Liver (tissue), 9 donors: Measurements from ENCODE around the gene RAPGEF1. TPM values are rescaled to one million over a fixed set of nuclear protein-coding genes. Genes with fewer than 3 reads are reported as not detected.

Experiments
- DNase-seq: peaks from one replicate; pipeline ENCODE4 v3.0.0-alpha.2; 2017; ENCODE audit warnings: low spot score
- H3K27ac ChIP-seq, 2 donors: one replicate each; pipeline ENCODE4 v1.7.0; 2013; ENCODE audit warnings: inconsistent platforms in 2 of 2, low read length in 2 of 2, control low read depth in 1 of 2, low read depth in 1 of 2, mild to moderate bottlenecking in 1 of 2
- H3K27me3 ChIP-seq, 4 donors: one replicate each; pipeline versions ENCODE4 v1.6.1 to v1.7.0; 2013; ENCODE audit warnings: low read length in 3 of 4, inconsistent platforms in 1 of 4, mild to moderate bottlenecking in 1 of 4, moderate library complexity in 1 of 4; ENCODE audit not compliant: control insufficient read depth in 4 of 4, insufficient read depth in 4 of 4
- H3K36me3 ChIP-seq, 4 donors: one replicate each; pipeline versions ENCODE4 v1.6.1 to v1.7.0; 2013; ENCODE audit warnings: low read length in 3 of 4, mild to moderate bottlenecking in 3 of 4, low read depth in 1 of 4, moderate library complexity in 1 of 4; ENCODE audit not compliant: control insufficient read depth in 4 of 4, insufficient read depth in 3 of 4
- H3K4me1 ChIP-seq, 4 donors: one replicate each; pipeline versions ENCODE4 v1.6.1 to v1.7.0; 2013; ENCODE audit warnings: low read length in 3 of 4, mild to moderate bottlenecking in 3 of 4, moderate library complexity in 1 of 4; ENCODE audit not compliant: control insufficient read depth in 4 of 4, insufficient read depth in 4 of 4
- H3K4me3 ChIP-seq, 3 donors: one replicate each; pipeline versions ENCODE4 v1.6.1 to v1.7.0; 2013; ENCODE audit warnings: low read length in 3 of 3, control low read depth in 1 of 3, low read depth in 1 of 3, mild to moderate bottlenecking in 1 of 3
- H3K9ac ChIP-seq, 2 donors: one replicate each; pipeline ENCODE4 v1.7.0; 2013; ENCODE audit warnings: low read length in 2 of 2, mild to moderate bottlenecking in 2 of 2, moderate library complexity in 2 of 2, control low read depth in 1 of 2, low read depth in 1 of 2
- H3K9me3 ChIP-seq, 4 donors: one replicate each; pipeline versions ENCODE4 v1.6.1 to v1.7.0; 2013; ENCODE audit warnings: low read length in 3 of 4; ENCODE audit not compliant: control insufficient read depth in 4 of 4
- EGR1 ChIP-seq, 2 donors: IDR thresholded peaks; 2 replicates each; pipeline ENCODE4 v1.6.1; 2016 to 2018; ENCODE audit warnings: antibody characterized with exemption in 2 of 2, low read depth in 2 of 2
- FOXA1 ChIP-seq: IDR thresholded peaks from 2 replicates; pipeline ENCODE4 v1.6.1; 2016; ENCODE audit warnings: antibody characterized with exemption
- FOXA2 ChIP-seq: IDR thresholded peaks from 2 replicates; pipeline ENCODE4 v1.6.1; 2016; ENCODE audit warnings: antibody characterized with exemption
- GABPA ChIP-seq, 2 donors: IDR thresholded peaks in 1 of 2; conservative IDR thresholded peaks in 1 of 2; 2 replicates each; pipeline ENCODE4 v1.6.1; 2016; ENCODE audit warnings: antibody characterized with exemption in 2 of 2, mild to moderate bottlenecking in 1 of 2, moderate library complexity in 1 of 2
- HNF4A ChIP-seq, 2 donors: conservative IDR thresholded peaks; 2 replicates each; pipeline ENCODE4 v1.6.1; 2016; ENCODE audit warnings: antibody characterized with exemption in 2 of 2, mild to moderate bottlenecking in 2 of 2
- HNF4G ChIP-seq: IDR thresholded peaks from 2 replicates; pipeline ENCODE4 v1.6.1; 2016; ENCODE audit warnings: antibody characterized with exemption
- JUND ChIP-seq, 2 donors: IDR thresholded peaks; 2 replicates each; pipeline ENCODE4 v1.6.1; 2016; ENCODE audit warnings: antibody characterized with exemption in 2 of 2
- NR2F2 ChIP-seq: IDR thresholded peaks from 2 replicates; pipeline ENCODE4 v1.6.1; 2016; ENCODE audit warnings: antibody characterized with exemption
- RAD21 ChIP-seq, 2 donors: IDR thresholded peaks; 2 replicates each; pipeline ENCODE4 v1.6.1; 2016; ENCODE audit warnings: antibody characterized with exemption in 2 of 2, mild to moderate bottlenecking in 2 of 2
- RXRA ChIP-seq, 2 donors: IDR thresholded peaks; 2 replicates each; pipeline ENCODE4 v1.6.1; 2017 to 2018; ENCODE audit warnings: antibody characterized with exemption in 2 of 2, mild to moderate bottlenecking in 1 of 2
- SP1 ChIP-seq: IDR thresholded peaks from 2 replicates; pipeline ENCODE4 v1.6.1; 2018; ENCODE audit warnings: antibody characterized with exemption, mild to moderate bottlenecking
- TAF1 ChIP-seq: conservative IDR thresholded peaks from 2 replicates; pipeline ENCODE4 v1.6.1; 2016; ENCODE audit warnings: antibody characterized with exemption, mild to moderate bottlenecking
- YY1 ChIP-seq: IDR thresholded peaks from 2 replicates; pipeline ENCODE4 v1.6.1; 2016; ENCODE audit warnings: antibody characterized with exemption, mild to moderate bottlenecking
- WGBS: extraction: QIAGEN DNeasy Blood & Tissue Kit; methylation state at CpG from one replicate; pipeline ENCODE4 v1.1.7; 2013; 5-methylcytosine and 5-hydroxymethylcytosine counted together
- polyA plus RNA-seq, 2 donors: library from polyadenylated mRNA; stranded (reverse) in 1 of 2; unstranded in 1 of 2; fragments of 200-250 nt in 1 of 2; fragments of >200 nt in 1 of 2; fragmentation: Nextera tagmentation in 1 of 2; extraction: Ambion mirVana in 1 of 2; gene quantifications; one replicate each; pipeline versions ENCODE4 v1.2.1 to v1.2.3, GENCODE V29; 2013 to 2015
- total RNA-seq, 2 donors: library from RNA; depleted of rRNA; stranded (reverse); fragments of >200 nt; gene quantifications; one replicate each; pipeline ENCODE4 v1.2.3, GENCODE V29; 2014
- TF ChIP-seq, protein P1 (sequence below): IDR thresholded peaks from 2 replicates; pipeline ENCODE4 v1.6.1; 2016; ENCODE audit warnings: antibody characterized with exemption
- TF ChIP-seq, protein P2 (sequence below): IDR thresholded peaks from 2 replicates; pipeline ENCODE4 v1.6.1; 2016; ENCODE audit warnings: antibody characterized with exemption
- TF ChIP-seq, protein P3 (sequence below): IDR thresholded peaks from 2 replicates; pipeline ENCODE4 v1.6.1; 2016; ENCODE audit warnings: antibody characterized with exemption, mild to moderate bottlenecking
- TF ChIP-seq, protein P4 (sequence below): IDR thresholded peaks from 2 replicates; pipeline ENCODE4 v1.6.1; 2016; ENCODE audit warnings: antibody characterized with exemption
- TF ChIP-seq, protein P5 (sequence below): fragments of 150-350 bp; IDR thresholded peaks from 2 replicates; pipeline ENCODE4 v1.5.1; 2017; ENCODE audit warnings: improper control_type of control experiment, low read depth, low read length; ENCODE audit not compliant: missing input control
- donor health status: healthy.
- donor health status: healthy.
- donor health status: healthy.
- donor health status: healthy.
- donor health status: healthy.

The RAPGEF1 gene
- total and polyA plus RNA-seq, 4 donors = 5.6 to 19.7 (median 16.8) TPM

DNA sequence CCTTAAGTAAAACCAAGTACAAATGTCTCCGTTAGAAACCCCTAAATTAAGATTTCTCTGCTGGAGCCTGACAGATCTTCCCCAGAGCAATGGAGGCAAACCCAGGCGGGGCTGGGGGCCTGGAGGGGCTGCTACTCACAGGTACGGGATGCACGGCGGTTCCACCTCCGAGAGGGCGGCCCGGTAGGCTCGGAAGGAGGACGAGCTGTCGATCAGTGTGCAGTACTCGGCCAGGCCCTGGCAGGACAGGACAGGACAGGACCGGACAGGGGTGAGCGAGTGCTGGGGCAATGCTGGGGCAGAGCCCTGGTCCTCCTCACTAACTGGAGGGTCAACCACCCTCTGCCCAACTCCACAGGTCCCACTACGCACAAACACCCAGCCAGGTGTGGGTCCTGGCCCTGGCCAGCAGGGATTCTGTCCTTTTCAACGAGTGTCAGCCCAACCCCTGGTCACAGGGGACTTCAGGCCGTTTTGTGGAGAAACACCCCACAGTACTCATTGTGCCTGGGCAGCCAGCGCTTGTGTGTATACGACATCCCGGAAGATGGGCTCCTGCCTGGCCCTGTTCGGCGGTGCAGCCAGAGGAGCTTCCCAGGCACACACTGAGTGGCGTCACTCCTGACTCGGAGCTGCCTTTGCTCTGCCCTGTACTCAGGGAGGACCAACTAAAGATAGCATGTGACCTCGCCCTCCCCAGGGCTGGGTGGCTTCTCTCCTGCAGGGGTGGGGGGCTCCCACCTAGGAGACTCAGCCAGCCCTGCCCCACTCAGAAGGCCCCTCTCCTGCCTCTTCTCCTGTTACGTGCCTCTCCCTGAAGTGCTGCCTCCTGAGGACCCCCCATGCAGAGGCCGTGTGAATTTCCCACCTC is 157.2 kb downstream of the RAPGEF1 start:
- 95% methylated on average over 27 of the region's 27 CpGs for WGBS
- Histone ChIP-seq H3K27me3 (no peaks in the 10 kb centered on the region), H3K9me3 (no peaks in the 10 kb centered on the region), H3K9ac (no peak overlapping the region), H3K4me3 (no peak overlapping the region), H3K4me1 (peaks cover 0 to 18% (median 15%) of the 10 kb centered on the region in 4 donors), H3K36me3 (peaks cover 4 to 39% (median 15%) of the 10 kb centered on the region in 4 donors), H3K27ac (no peak overlapping the region)
- TF ChIP-seq HNF4A (conservative IDR thresholded peaks at IDR 0.05) (no peak), EGR1 (IDR thresholded peaks at IDR 0.05; ENCODE audit: low read depth in 2 of 2) (no peak), HNF4G (no peak), RAD21 (IDR thresholded peaks at IDR 0.05) (no peak), RXRA (IDR thresholded peaks at IDR 0.05) (no peak), TAF1 (no peak)
- no peak for DNase-seq

DNA sequence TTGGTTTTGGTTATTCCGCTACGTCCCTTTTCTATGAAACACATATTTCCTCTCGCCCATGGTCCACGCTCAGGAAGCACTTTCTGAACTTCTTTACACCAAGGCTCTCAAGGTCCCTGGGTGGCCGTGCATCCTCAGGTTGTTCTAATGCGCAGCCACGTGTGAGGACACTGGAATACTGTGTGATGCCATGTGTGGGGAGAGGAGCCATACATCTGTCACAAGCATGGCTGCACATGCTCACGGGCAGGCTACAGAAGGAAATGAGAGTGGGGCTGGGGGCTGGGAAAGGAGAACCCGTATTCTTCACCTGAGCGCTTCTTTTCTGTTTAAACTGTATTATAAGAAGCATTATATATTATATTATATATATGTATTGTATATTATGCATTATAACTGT is 157.8 kb downstream of the RAPGEF1 start:
- WGBS = 97% methylated on average over 10 of the region's 10 CpGs
- H3K9me3 ChIP-seq = no peaks in the 10 kb centered on the region
- H3K36me3 ChIP-seq = peaks cover 4 to 33% (median 14%) of the 10 kb centered on the region in 4 donors
- H3K4me1 ChIP-seq = peaks cover 0 to 18% (median 15%) of the 10 kb centered on the region in 4 donors
- no peak overlapping the region for H3K27ac ChIP-seq
- no peak overlapping the region for H3K9ac ChIP-seq
- DNase-seq = no peak
- TF ChIP-seq, protein P1, sequence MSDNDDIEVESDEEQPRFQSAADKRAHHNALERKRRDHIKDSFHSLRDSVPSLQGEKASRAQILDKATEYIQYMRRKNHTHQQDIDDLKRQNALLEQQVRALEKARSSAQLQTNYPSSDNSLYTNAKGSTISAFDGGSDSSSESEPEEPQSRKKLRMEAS = no peak
- TF ChIP-seq NR2F2 (no peak), RXRA (IDR thresholded peaks at IDR 0.05) (no peak), YY1 (no peak), TAF1 (no peak), EGR1 (IDR thresholded peaks at IDR 0.05; ENCODE audit: low read depth in 2 of 2) (no peak), HNF4A (conservative IDR thresholded peaks at IDR 0.05) (no peak), HNF4G (no peak), SP1 (no peak), FOXA2 (no peak), RAD21 (IDR thresholded peaks at IDR 0.05) (no peak), JUND (IDR thresholded peaks at IDR 0.05) (no peak), FOXA1 (no peak), GABPA (IDR thresholded peaks at IDR 0.05 in 1 of 2, conservative IDR thresholded peaks at IDR 0.05 in 1 of 2) (no peak)
- TF ChIP-seq, protein P2, sequence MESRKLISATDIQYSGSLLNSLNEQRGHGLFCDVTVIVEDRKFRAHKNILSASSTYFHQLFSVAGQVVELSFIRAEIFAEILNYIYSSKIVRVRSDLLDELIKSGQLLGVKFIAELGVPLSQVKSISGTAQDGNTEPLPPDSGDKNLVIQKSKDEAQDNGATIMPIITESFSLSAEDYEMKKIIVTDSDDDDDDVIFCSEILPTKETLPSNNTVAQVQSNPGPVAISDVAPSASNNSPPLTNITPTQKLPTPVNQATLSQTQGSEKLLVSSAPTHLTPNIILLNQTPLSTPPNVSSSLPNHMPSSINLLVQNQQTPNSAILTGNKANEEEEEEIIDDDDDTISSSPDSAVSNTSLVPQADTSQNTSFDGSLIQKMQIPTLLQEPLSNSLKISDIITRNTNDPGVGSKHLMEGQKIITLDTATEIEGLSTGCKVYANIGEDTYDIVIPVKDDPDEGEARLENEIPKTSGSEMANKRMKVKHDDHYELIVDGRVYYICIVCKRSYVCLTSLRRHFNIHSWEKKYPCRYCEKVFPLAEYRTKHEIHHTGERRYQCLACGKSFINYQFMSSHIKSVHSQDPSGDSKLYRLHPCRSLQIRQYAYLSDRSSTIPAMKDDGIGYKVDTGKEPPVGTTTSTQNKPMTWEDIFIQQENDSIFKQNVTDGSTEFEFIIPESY = no peak
- TF ChIP-seq, protein P3, sequence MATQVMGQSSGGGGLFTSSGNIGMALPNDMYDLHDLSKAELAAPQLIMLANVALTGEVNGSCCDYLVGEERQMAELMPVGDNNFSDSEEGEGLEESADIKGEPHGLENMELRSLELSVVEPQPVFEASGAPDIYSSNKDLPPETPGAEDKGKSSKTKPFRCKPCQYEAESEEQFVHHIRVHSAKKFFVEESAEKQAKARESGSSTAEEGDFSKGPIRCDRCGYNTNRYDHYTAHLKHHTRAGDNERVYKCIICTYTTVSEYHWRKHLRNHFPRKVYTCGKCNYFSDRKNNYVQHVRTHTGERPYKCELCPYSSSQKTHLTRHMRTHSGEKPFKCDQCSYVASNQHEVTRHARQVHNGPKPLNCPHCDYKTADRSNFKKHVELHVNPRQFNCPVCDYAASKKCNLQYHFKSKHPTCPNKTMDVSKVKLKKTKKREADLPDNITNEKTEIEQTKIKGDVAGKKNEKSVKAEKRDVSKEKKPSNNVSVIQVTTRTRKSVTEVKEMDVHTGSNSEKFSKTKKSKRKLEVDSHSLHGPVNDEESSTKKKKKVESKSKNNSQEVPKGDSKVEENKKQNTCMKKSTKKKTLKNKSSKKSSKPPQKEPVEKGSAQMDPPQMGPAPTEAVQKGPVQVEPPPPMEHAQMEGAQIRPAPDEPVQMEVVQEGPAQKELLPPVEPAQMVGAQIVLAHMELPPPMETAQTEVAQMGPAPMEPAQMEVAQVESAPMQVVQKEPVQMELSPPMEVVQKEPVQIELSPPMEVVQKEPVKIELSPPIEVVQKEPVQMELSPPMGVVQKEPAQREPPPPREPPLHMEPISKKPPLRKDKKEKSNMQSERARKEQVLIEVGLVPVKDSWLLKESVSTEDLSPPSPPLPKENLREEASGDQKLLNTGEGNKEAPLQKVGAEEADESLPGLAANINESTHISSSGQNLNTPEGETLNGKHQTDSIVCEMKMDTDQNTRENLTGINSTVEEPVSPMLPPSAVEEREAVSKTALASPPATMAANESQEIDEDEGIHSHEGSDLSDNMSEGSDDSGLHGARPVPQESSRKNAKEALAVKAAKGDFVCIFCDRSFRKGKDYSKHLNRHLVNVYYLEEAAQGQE = no peak
- TF ChIP-seq, protein P4, sequence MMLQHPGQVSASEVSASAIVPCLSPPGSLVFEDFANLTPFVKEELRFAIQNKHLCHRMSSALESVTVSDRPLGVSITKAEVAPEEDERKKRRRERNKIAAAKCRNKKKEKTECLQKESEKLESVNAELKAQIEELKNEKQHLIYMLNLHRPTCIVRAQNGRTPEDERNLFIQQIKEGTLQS = no peak
- TF ChIP-seq, protein P5, sequence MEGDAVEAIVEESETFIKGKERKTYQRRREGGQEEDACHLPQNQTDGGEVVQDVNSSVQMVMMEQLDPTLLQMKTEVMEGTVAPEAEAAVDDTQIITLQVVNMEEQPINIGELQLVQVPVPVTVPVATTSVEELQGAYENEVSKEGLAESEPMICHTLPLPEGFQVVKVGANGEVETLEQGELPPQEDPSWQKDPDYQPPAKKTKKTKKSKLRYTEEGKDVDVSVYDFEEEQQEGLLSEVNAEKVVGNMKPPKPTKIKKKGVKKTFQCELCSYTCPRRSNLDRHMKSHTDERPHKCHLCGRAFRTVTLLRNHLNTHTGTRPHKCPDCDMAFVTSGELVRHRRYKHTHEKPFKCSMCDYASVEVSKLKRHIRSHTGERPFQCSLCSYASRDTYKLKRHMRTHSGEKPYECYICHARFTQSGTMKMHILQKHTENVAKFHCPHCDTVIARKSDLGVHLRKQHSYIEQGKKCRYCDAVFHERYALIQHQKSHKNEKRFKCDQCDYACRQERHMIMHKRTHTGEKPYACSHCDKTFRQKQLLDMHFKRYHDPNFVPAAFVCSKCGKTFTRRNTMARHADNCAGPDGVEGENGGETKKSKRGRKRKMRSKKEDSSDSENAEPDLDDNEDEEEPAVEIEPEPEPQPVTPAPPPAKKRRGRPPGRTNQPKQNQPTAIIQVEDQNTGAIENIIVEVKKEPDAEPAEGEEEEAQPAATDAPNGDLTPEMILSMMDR = no peak
- no peaks in the 10 kb centered on the region for H3K27me3 ChIP-seq
- H3K4me3 ChIP-seq = no peak overlapping the region
